Measurements from ENCODE around the gene SIM2. TPM values are rescaled to one million over a fixed set of nuclear protein-coding genes. Genes with fewer than 3 reads are reported as not detected.

Gene SIM2
- total RNA-seq = not detected

GRCh38 chr21:36698981-36699545, at the start of gene SIM2:
Gene SIM2 (plus strand): TSS chr21:36699115. CDS start chr21:36699747, 632 bp downstream.

Other genes with a start within 250 kb of the SIM2 start
- not detected for gene CLDN14, start 219.0 kb upstream of the SIM2 start, total RNA-seq

All from parietal lobe (tissue), 1 donor.